GM12878 (cell line): ENCODE results near the gene SGSH. TPM values are rescaled to one million over a fixed set of nuclear protein-coding genes. Genes with fewer than 3 reads are reported as not detected.

Source experiments
- ATAC-seq: fragments of 200-7000 bp; cut with Tn5 transposase; 3 replicates; pipeline ENCODE4 v1.9.1; 2020; ENCODE audit warnings: mild to moderate bottlenecking, moderate library complexity
- BruUV-seq: library from RNA; stranded (reverse); fragments of 400-500 nt; replicated peaks from 2 replicates; lab custom pipeline; 2021; lab: Mats Ljungman, UMichigan
- CTCF ChIA-PET: fragments of 300-600 bp; sonication (Branson Sonifier 250); formaldehyde crosslinking; extraction: SDS; loops from one replicate; lab custom pipeline; 2021; ENCODE audit warnings: inconsistent platforms; lab: Yijun Ruan, JAX
- POLR2A ChIA-PET: fragments of 350-600 bp; formaldehyde crosslinking; extraction: SDS; loops from one replicate; lab custom pipeline; 2021; ENCODE audit warnings: inconsistent platforms; lab: Charles Lee
- RAD21 ChIA-PET: fragments of 300-600 bp; sonication (Branson Sonifier 250); formaldehyde crosslinking; loops from one replicate; lab custom pipeline; 2023; ENCODE audit warnings: antibody characterized with exemption; ENCODE audit not compliant: unreplicated experiment; lab: Charles Lee
- SMC1A ChIA-PET: fragments of 300-600 bp; sonication (Branson Sonifier 250); formaldehyde crosslinking; loops from one replicate; lab custom pipeline; 2023; ENCODE audit not compliant: unreplicated experiment, uncharacterized antibody; lab: Charles Lee
- DNase-seq: peaks from one replicate; pipeline ENCODE4 v3.0.0-alpha.2; 2011; ENCODE audit warnings: low read depth, low spot score
- FAIRE-seq: peaks from 3 replicates; lab custom pipeline; 2011; peaks lifted over from hg19 to GRCh38; lab: Jason Lieb, UNC
- H2AFZ ChIP-seq: 2 replicates; pipeline ENCODE4 v1.6.0; 2011; ENCODE audit warnings: low read depth, low read length, control low read depth; ENCODE audit not compliant: control insufficient read depth
- H3K27ac ChIP-seq: 2 replicates; pipeline ENCODE4 v1.5.1; 2011; ENCODE audit warnings: control low read depth; ENCODE audit not compliant: control insufficient read depth, insufficient read depth
- H3K27me3 ChIP-seq, 2 experiments: replicated peaks in 1 of 2; 2 replicates each; pipeline versions ENCODE4 v1.6.0 to v1.6.1; 2011; ENCODE audit warnings: low read length in 1 of 2; ENCODE audit not compliant: control insufficient read depth in 2 of 2, insufficient read depth in 2 of 2
- H3K36me3 ChIP-seq, 2 experiments: 2 replicates each; pipeline ENCODE4 v1.5.1; 2011; ENCODE audit warnings: low read length in 1 of 2; ENCODE audit not compliant: control insufficient read depth in 2 of 2, insufficient read depth in 2 of 2
- H3K4me1 ChIP-seq: 2 replicates; pipeline ENCODE4 v1.6.1; 2011; ENCODE audit warnings: mild to moderate bottlenecking, low read length, moderate library complexity, mixed read lengths; ENCODE audit not compliant: control insufficient read depth, insufficient read depth
- H3K4me2 ChIP-seq: 2 replicates; pipeline ENCODE4 v1.6.0; 2011; ENCODE audit warnings: control low read depth; ENCODE audit not compliant: control insufficient read depth, insufficient read depth
- H3K4me3 ChIP-seq: fragments of 200-600 bp; sonication (generic); 2 replicates; pipeline ENCODE4 v1.5.1; 2016
- H3K79me2 ChIP-seq: 2 replicates; pipeline ENCODE4 v1.6.0; 2011; ENCODE audit warnings: low read length; ENCODE audit not compliant: control insufficient read depth, insufficient read depth
- H3K9ac ChIP-seq: 2 replicates; pipeline ENCODE4 v1.8.0; 2011; ENCODE audit warnings: low read length, control low read depth, mixed read lengths; ENCODE audit not compliant: control insufficient read depth, insufficient read depth
- H3K9me3 ChIP-seq: replicated peaks from 3 replicates; pipeline ENCODE4 v1.5.1; 2011; ENCODE audit warnings: mild to moderate bottlenecking, low read length; ENCODE audit not compliant: control insufficient read depth, insufficient read depth
- H4K20me1 ChIP-seq: 2 replicates; pipeline ENCODE4 v1.6.0; 2011; ENCODE audit not compliant: control insufficient read depth, insufficient read depth
- ATF7 ChIP-seq: fragments of 450-650 bp; IDR thresholded peaks from 2 replicates; pipeline ENCODE4 v1.6.1; 2016; ENCODE audit warnings: low read depth, mild to moderate bottlenecking
- BHLHE40 ChIP-seq, 2 experiments: fragments of 450-650 bp in 1 of 2; IDR thresholded peaks; 2 replicates each; pipeline ENCODE4 v1.6.1; 2011 to 2017; ENCODE audit warnings: low read depth in 2 of 2, borderline replicate concordance in 1 of 2, improper control_type of control experiment in 1 of 2, low read length in 1 of 2, mild to moderate bottlenecking in 1 of 2
- CHD2 ChIP-seq: IDR thresholded peaks from 2 replicates; pipeline ENCODE4 v1.6.1; 2011; ENCODE audit warnings: low read depth, low read length, improper control_type of control experiment, borderline replicate concordance
- CREB1 ChIP-seq: IDR thresholded peaks from 2 replicates; pipeline ENCODE4 v1.6.1; 2012; ENCODE audit warnings: low read depth, mild to moderate bottlenecking, inconsistent platforms
- EZH2 ChIP-seq: IDR thresholded peaks from 2 replicates; pipeline ENCODE4 v1.6.1; 2012; ENCODE audit warnings: low read depth, mild to moderate bottlenecking, control low read depth, inconsistent platforms, low read length, borderline replicate concordance; ENCODE audit not compliant: control insufficient read depth
- IKZF1 ChIP-seq: fragments of 450-650 bp; conservative IDR thresholded peaks from 2 replicates; pipeline ENCODE4 v1.6.1; 2017; ENCODE audit warnings: antibody characterized with exemption, mild to moderate bottlenecking
- IKZF2 ChIP-seq, 2 experiments: fragments of 450-650 bp; IDR thresholded peaks; 2 replicates each; pipeline ENCODE4 v1.6.1; 2017; ENCODE audit warnings: mild to moderate bottlenecking in 2 of 2, moderate library complexity in 2 of 2
- MXI1 ChIP-seq: fragments of 150-350 bp; IDR thresholded peaks from 2 replicates; pipeline ENCODE4 v1.6.1; 2011; ENCODE audit warnings: low read depth, mild to moderate bottlenecking, inconsistent platforms, low read length, improper control_type of control experiment
- POLR2AphosphoS2 ChIP-seq: IDR thresholded peaks from 2 replicates; pipeline ENCODE4 v1.6.1; 2011; ENCODE audit warnings: low read depth, mild to moderate bottlenecking, low read length, improper control_type of control experiment, moderate library complexity
- POU2F2 ChIP-seq: IDR thresholded peaks from 3 replicates; pipeline ENCODE4 v1.6.1; 2011; ENCODE audit warnings: low read depth, mild to moderate bottlenecking, low read length, borderline replicate concordance
- RCOR1 ChIP-seq: conservative IDR thresholded peaks from 2 replicates; pipeline ENCODE4 v1.6.1; 2012; ENCODE audit warnings: low read depth, low read length, improper control_type of control experiment
- STAT3 ChIP-seq: IDR thresholded peaks from 2 replicates; pipeline ENCODE4 v1.6.1; 2011; ENCODE audit warnings: low read depth, low read length, improper control_type of control experiment
- SUPT20H ChIP-seq: IDR thresholded peaks from 2 replicates; pipeline ENCODE4 v1.6.1; 2011; ENCODE audit warnings: low read depth, mild to moderate bottlenecking, low read length, moderate library complexity, borderline replicate concordance; ENCODE audit not compliant: control insufficient read depth
- WGBS: methylation state at CpG from one replicate; pipeline ENCODE4 v1.1.6; 2016; ENCODE audit warnings: low lambda C conversion rate; ENCODE audit not compliant: insufficient replicate concordance, insufficient coverage; ENCODE audit errors: missing lambda C conversion rate; 5-methylcytosine and 5-hydroxymethylcytosine counted together
- in situ Hi-C: fragments of 300-500 bp; cut with MboI; formaldehyde crosslinking; loops from 9 replicates; pipeline ENCODE4 v1.14.3; 2018; ENCODE audit warnings: mixed read lengths
- intact Hi-C: fragments of 100-400 bp; cut with micrococcal nuclease; formaldehyde crosslinking; loops from one replicate; pipeline ENCODE4 v1.14.2; 2022; ENCODE audit not compliant: unreplicated experiment
- polyA plus RNA-seq, 11 experiments: library from polyadenylated mRNA; depleted of rRNA in 4 of 11; unstranded in 6 of 11; stranded (reverse) in 5 of 11; fragments of >200 nt; fragmentation: Nextera tagmentation in 4 of 11; fragmentation: Illumina TruSeq in 1 of 11; extraction: Ambion mirVana in 4 of 11; extraction: Trizol in 1 of 11; gene quantifications; 1 replicate in 1 of 11; 2 replicates in 10 of 11; pipeline versions ENCODE4 v1.2.1 to v1.2.3, GENCODE V29; 2011 to 2016; ENCODE audit warnings: inconsistent platforms in 2 of 11, missing spikeins in 2 of 11, low read depth in 1 of 11
- total RNA-seq, 4 experiments: library from RNA; depleted of rRNA in 3 of 4; stranded (reverse); fragments of >200 nt in 3 of 4; fragmentation: Illumina TruSeq in 1 of 4; extraction: Trizol in 1 of 4; gene quantifications; 2 replicates each; pipeline versions ENCODE4 v1.2.1 to v1.2.3, GENCODE V29; 2013 to 2021
- TF ChIP-seq, protein P1 (sequence below): fragments of 450-650 bp; IDR thresholded peaks from 2 replicates; pipeline ENCODE4 v1.6.1; 2014; ENCODE audit warnings: mild to moderate bottlenecking
- TF ChIP-seq, protein P2 (sequence below): IDR thresholded peaks from 2 replicates; pipeline ENCODE4 v1.6.1; 2012; ENCODE audit warnings: low read depth, low read length, improper control_type of control experiment
- TF ChIP-seq, protein P3 (sequence below): fragments of 450-650 bp; IDR thresholded peaks from 2 replicates; pipeline ENCODE4 v1.6.1; 2018; ENCODE audit warnings: mild to moderate bottlenecking, low read depth, moderate library complexity; ENCODE audit not compliant: partially characterized antibody

SGSH gene
- total and polyA plus RNA-seq, 10 of the 15 experiments (the other 5 are each of a cell fraction or from before 2014, with no cell fraction given), result 0.13 to 17.2 (median 6.0) TPM

DNA sequence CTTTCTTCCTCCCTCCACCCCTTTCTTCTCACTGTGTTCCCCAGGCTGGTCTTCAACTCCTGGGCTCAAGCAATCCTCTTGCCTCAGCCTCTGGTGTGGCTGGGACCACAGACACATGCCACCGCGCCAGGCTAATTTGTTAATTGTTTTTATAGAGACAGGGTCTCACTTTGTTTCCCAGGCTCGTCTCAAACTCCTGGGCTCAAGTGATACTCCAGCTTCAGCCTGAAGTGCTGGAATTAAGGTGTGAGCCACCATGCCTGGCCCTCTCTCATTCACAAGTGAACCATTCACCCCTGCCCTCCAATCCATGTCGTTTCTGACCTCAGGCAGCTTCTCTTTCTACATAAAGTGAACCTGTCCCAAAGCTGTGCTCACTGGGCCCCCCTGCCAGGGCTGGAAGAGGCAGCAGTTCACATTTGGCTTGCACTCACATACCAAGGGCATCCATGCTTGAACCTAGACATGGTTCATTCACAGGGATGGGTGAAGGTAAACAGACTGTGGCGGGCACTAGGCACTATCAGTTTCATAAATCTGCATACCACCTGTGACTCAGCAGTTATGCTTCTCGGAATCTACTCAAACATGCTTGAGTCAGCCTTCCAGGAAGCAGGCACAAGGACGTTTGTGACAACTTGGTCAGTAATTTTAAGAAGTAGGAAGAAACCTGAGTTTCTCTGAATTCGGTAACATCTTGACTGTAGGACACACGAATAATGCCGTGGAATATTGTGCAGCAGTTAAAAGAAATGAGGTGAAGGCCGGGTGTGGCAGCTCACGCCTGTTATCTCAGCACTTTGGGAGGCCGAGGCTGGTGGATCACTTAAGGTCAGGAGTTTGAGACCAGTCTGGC is 34.5 kb upstream of the SGSH start:
- RAD21 ChIA-PET, result interaction anchor here (0.9 to 1.4 kb wide), 3 partner anchors 9 to 35 kb away, joined by 3 to 4 read pairs (median 3); no protein-coding TSS in a partner anchor
- DNase-seq, result peak; percentile 86
- no TSS peak for BruUV-seq
- TF ChIP-seq MXI1, result no peak
- TF ChIP-seq IKZF1, result peak; percentile 26; the same call in 1 of the 2 replicates
- peak; percentile 35; the same call in 1 of the 2 replicates for TF ChIP-seq CREB1
- 0 out of 2 replicates have a peak, but pooled peaks have one; percentile 14 for TF ChIP-seq ATF7
- TF ChIP-seq STAT3, result 0 out of 2 replicates have a peak, but pooled peaks have one; percentile 27
- TF ChIP-seq IKZF2 (IDR thresholded peaks at IDR 0.05), result peak; percentile 40 to 47; a peak in 3 of 4 replicates
- TF ChIP-seq CHD2, result no peak
- TF ChIP-seq BHLHE40 (IDR thresholded peaks at IDR 0.05; ENCODE audit: borderline replicate concordance in 1 of 2, low read depth in 2 of 2, low read length in 1 of 2), result peak in 1 of 2 experiments; percentile 41; a peak in 2 of 4 replicates
- TF ChIP-seq POLR2AphosphoS2, result no peak
- peak; percentile 85; the same call in 2 of the 3 replicates for TF ChIP-seq POU2F2
- TF ChIP-seq, protein P1, sequence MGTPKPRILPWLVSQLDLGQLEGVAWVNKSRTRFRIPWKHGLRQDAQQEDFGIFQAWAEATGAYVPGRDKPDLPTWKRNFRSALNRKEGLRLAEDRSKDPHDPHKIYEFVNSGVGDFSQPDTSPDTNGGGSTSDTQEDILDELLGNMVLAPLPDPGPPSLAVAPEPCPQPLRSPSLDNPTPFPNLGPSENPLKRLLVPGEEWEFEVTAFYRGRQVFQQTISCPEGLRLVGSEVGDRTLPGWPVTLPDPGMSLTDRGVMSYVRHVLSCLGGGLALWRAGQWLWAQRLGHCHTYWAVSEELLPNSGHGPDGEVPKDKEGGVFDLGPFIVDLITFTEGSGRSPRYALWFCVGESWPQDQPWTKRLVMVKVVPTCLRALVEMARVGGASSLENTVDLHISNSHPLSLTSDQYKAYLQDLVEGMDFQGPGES, result no peak
- TF ChIP-seq, protein P2, sequence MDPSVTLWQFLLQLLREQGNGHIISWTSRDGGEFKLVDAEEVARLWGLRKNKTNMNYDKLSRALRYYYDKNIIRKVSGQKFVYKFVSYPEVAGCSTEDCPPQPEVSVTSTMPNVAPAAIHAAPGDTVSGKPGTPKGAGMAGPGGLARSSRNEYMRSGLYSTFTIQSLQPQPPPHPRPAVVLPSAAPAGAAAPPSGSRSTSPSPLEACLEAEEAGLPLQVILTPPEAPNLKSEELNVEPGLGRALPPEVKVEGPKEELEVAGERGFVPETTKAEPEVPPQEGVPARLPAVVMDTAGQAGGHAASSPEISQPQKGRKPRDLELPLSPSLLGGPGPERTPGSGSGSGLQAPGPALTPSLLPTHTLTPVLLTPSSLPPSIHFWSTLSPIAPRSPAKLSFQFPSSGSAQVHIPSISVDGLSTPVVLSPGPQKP, result no peak
- no peak for TF ChIP-seq EZH2
- TF ChIP-seq, protein P3, sequence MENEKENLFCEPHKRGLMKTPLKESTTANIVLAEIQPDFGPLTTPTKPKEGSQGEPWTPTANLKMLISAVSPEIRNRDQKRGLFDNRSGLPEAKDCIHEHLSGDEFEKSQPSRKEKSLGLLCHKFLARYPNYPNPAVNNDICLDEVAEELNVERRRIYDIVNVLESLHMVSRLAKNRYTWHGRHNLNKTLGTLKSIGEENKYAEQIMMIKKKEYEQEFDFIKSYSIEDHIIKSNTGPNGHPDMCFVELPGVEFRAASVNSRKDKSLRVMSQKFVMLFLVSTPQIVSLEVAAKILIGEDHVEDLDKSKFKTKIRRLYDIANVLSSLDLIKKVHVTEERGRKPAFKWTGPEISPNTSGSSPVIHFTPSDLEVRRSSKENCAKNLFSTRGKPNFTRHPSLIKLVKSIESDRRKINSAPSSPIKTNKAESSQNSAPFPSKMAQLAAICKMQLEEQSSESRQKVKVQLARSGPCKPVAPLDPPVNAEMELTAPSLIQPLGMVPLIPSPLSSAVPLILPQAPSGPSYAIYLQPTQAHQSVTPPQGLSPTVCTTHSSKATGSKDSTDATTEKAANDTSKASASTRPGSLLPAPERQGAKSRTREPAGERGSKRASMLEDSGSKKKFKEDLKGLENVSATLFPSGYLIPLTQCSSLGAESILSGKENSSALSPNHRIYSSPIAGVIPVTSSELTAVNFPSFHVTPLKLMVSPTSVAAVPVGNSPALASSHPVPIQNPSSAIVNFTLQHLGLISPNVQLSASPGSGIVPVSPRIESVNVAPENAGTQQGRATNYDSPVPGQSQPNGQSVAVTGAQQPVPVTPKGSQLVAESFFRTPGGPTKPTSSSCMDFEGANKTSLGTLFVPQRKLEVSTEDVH, result no peak
- no peak for TF ChIP-seq SUPT20H
- no peak for TF ChIP-seq RCOR1

More for the DNA sequence above, 34.5 kb upstream of the SGSH start:
- ChIA-PET POLR2A (interaction anchor here (0.6 to 0.7 kb wide), 3 partner anchors 24 to 124 kb away, joined by 3 to 8 read pairs (median 3); no protein-coding TSS in a partner anchor), CTCF (interaction anchor here (0.8 kb wide), 1 partner anchor 59 kb away, joined by 3 read pairs; no protein-coding TSS in a partner anchor), SMC1A (interaction anchor here (1.0 to 1.3 kb wide), 2 partner anchors 9 to 11 kb away, joined by 3 read pairs; no protein-coding TSS in a partner anchor)
- Histone ChIP-seq H2AFZ (peak overlapping the region; percentile 67), H3K4me1 (peaks cover 41% of the 10 kb centered on the region), H3K27me3 (no peaks in the 10 kb centered on the region), H3K27ac (peak overlapping the region; percentile 84), H3K9me3 (no peaks in the 10 kb centered on the region), H3K4me3 (0 out of 2 replicates have a peak overlapping the region, but pooled peaks have one; percentile 5), H3K36me3 (no peaks in the 10 kb centered on the region), H3K79me2 (no peaks in the 10 kb centered on the region), H3K9ac (peak overlapping the region; percentile 44; the same call in 1 of the 2 replicates), H3K4me2 (peak overlapping the region; percentile 75), H4K20me1 (no peaks in the 10 kb centered on the region)
- in situ Hi-C loops (no loop called here), intact Hi-C loops (loop anchor here (5.0 kb wide), 1 partner anchor 37 kb away; no protein-coding TSS in a partner anchor)
- 9% methylated on average over 13 of the region's 13 CpGs for WGBS
- FAIRE-seq, result peak; percentile 92
- ATAC-seq, result peak; percentile 87
